ENCODE results near the gene DLG2. TPM values are rescaled to one million over a fixed set of nuclear protein-coding genes. Genes with fewer than 3 reads are reported as not detected.

DLG2 gene
- total and polyA plus RNA-seq, 2 of the 8 experiments (the other 6 are each of a cell fraction or from before 2014, with no cell fraction given): 1.7 to 14.3 TPM

DNA sequence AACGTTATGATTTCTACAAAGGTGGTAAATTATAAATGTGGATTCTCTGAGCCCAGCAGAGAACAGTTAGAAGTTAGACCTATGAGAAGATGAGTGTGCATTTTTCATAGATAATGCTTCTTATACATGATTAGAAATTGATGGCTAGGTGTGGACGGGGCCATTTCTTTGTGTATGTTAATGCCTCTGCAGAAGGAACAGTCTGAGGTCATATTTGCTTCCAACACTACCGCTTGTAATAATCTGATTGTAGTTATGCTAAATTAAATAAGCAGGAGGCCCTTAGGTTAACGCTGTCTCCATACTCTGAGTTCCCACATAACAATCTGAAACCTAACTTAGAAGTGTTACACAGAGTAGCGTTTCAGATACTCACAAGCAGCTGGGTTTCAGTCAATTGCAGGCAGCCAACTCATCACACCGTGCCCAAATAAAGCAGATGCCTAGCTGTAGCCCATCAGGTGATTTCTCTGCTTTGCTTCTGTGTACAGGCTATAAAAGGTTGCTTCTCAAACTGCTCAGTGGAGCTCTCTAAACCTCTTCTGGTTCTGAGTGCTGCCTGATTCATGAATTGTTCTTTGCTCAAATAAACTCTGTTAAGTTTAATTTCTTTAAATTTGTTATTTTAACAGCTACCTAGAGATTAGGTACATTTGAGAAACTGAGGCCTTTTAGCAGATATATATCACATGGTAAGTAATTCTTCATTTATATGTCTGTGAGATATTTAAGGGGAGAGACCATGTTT, 1702.2 kb downstream of the DLG2 start (continued):
- TF ChIP-seq SP2 (IDR thresholded peaks at IDR 0.05; ENCODE audit: low read length) (no peak), SIX5 (IDR thresholded peaks at IDR 0.05; ENCODE audit: low read depth, low read length) (no peak), BACH1 (IDR thresholded peaks at IDR 0.05; ENCODE audit: low read length) (no peak), HDAC6 (IDR thresholded peaks at IDR 0.05; ENCODE audit: low read depth, low read length) (no peak)
- TF ChIP-seq, protein P1, sequence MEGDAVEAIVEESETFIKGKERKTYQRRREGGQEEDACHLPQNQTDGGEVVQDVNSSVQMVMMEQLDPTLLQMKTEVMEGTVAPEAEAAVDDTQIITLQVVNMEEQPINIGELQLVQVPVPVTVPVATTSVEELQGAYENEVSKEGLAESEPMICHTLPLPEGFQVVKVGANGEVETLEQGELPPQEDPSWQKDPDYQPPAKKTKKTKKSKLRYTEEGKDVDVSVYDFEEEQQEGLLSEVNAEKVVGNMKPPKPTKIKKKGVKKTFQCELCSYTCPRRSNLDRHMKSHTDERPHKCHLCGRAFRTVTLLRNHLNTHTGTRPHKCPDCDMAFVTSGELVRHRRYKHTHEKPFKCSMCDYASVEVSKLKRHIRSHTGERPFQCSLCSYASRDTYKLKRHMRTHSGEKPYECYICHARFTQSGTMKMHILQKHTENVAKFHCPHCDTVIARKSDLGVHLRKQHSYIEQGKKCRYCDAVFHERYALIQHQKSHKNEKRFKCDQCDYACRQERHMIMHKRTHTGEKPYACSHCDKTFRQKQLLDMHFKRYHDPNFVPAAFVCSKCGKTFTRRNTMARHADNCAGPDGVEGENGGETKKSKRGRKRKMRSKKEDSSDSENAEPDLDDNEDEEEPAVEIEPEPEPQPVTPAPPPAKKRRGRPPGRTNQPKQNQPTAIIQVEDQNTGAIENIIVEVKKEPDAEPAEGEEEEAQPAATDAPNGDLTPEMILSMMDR (IDR thresholded peaks at IDR 0.05; ENCODE audit: control extremely low read depth in 1 of 3, insufficient read depth in 1 of 3, low read depth in 1 of 3, low read length in 3 of 3): no peak
